GM15510 (cell line): Measurements from ENCODE around the gene LDB2.

Experiments used
- POLR2A ChIP-seq: IDR thresholded peaks from 3 replicates; pipeline ENCODE4 v1.6.1; 2011; ENCODE audit warnings: borderline replicate concordance; ENCODE audit not compliant: insufficient read length; ENCODE audit errors: extremely low read depth

The LDB2 gene

GRCh38 chr4:16739997-16740624 is 158.3 kb downstream of the LDB2 start:
- TF ChIP-seq POLR2A: no peak

GRCh38 chr4:16738558-16738957 is 159.9 kb downstream of the LDB2 start:
- no peak for TF ChIP-seq POLR2A

- no peak for TF ChIP-seq POLR2A
Observed at GRCh38 chr4:16733509-16733908, 164.9 kb downstream of the LDB2 start.

GRCh38 chr4:16732741-16733140 is 165.7 kb downstream of the LDB2 start:
- TF ChIP-seq POLR2A: no peak

GRCh38 chr4:16731776-16732380 is 166.6 kb downstream of the LDB2 start:
- no peak for TF ChIP-seq POLR2A

GRCh38 chr4:16730522-16731205 is 167.8 kb downstream of the LDB2 start:
- no peak for TF ChIP-seq POLR2A

GRCh38 chr4:16729336-16729735 is 169.1 kb downstream of the LDB2 start:
- no peak for TF ChIP-seq POLR2A

- no peak for TF ChIP-seq POLR2A
Observed at GRCh38 chr4:16728849-16729248, 169.6 kb downstream of the LDB2 start.

GRCh38 chr4:16728111-16728510 is 170.3 kb downstream of the LDB2 start:
- TF ChIP-seq POLR2A: no peak

- TF ChIP-seq POLR2A: no peak
Observed at GRCh38 chr4:16727218-16727617, 171.2 kb downstream of the LDB2 start.

GRCh38 chr4:16726368-16727050 is 171.9 kb downstream of the LDB2 start:
- TF ChIP-seq POLR2A: no peak

GRCh38 chr4:16725252-16725651 is 173.2 kb downstream of the LDB2 start:
- TF ChIP-seq POLR2A: no peak

- TF ChIP-seq POLR2A: no peak
Observed at GRCh38 chr4:16722416-16722815, 176.0 kb downstream of the LDB2 start.

- TF ChIP-seq POLR2A: no peak
Observed at GRCh38 chr4:16721613-16722291, 176.7 kb downstream of the LDB2 start.

GRCh38 chr4:16720761-16721160 is 177.7 kb downstream of the LDB2 start:
- no peak for TF ChIP-seq POLR2A
